Loucy (cell line): ENCODE data around the gene AFF2.

Experiments used
- H2AFZ ChIP-seq: fragments of 200-600 bp; sonication (generic); 2 replicates; pipeline ENCODE4 v1.6.0; 2016; ENCODE audit warnings: antibody characterized with exemption, mild to moderate bottlenecking, low read length, moderate library complexity
- H3F3A ChIP-seq: fragments of 200-600 bp; 2 replicates; pipeline ENCODE4 v1.6.0; 2016; ENCODE audit warnings: antibody characterized with exemption, low read depth, mild to moderate bottlenecking
- H3K27me3 ChIP-seq: fragments of 200-600 bp; sonication (generic); 2 replicates; pipeline ENCODE4 v1.6.1; 2014; ENCODE audit warnings: low read length, mild to moderate bottlenecking; ENCODE audit not compliant: insufficient read depth, poor library complexity, severe bottlenecking
- H3K36me3 ChIP-seq: fragments of 200-600 bp; sonication (generic); 2 replicates; pipeline ENCODE4 v1.6.1; 2016; ENCODE audit warnings: low read length; ENCODE audit not compliant: insufficient read depth
- H3K4me1 ChIP-seq: fragments of 200-600 bp; sonication (generic); 2 replicates; pipeline ENCODE4 v1.5.1; 2014; ENCODE audit warnings: low read length, mild to moderate bottlenecking; ENCODE audit not compliant: insufficient read depth, poor library complexity, severe bottlenecking
- H3K4me2 ChIP-seq: fragments of 200-600 bp; sonication (generic); 2 replicates; pipeline ENCODE4 v1.6.0; 2014; ENCODE audit warnings: antibody characterized with exemption, low read length, low read depth, mild to moderate bottlenecking; ENCODE audit not compliant: poor library complexity, severe bottlenecking
- H3K4me3 ChIP-seq: fragments of 200-600 bp; sonication (generic); 2 replicates; pipeline ENCODE4 v1.5.1; 2014; ENCODE audit warnings: low read length, mild to moderate bottlenecking, mixed read lengths; ENCODE audit not compliant: poor library complexity, severe bottlenecking
- H3K79me2 ChIP-seq: fragments of 200-600 bp; sonication (generic); 2 replicates; pipeline ENCODE4 v1.6.1; 2014; ENCODE audit warnings: low read length; ENCODE audit not compliant: insufficient read depth
- H3K9ac ChIP-seq: fragments of 200-600 bp; sonication (generic); 2 replicates; pipeline ENCODE4 v1.6.0; 2014; ENCODE audit warnings: mild to moderate bottlenecking, low read depth, low read length, moderate library complexity; ENCODE audit not compliant: poor library complexity, severe bottlenecking
- H3K9me2 ChIP-seq: fragments of 200-600 bp; sonication (generic); replicated peaks from 2 replicates; pipeline ENCODE4 v1.6.1; 2016; ENCODE audit warnings: low read depth, low read length, mixed read lengths
- H3K9me3 ChIP-seq: fragments of 200-600 bp; sonication (generic); 2 replicates; pipeline ENCODE4 v1.6.1; 2014; ENCODE audit warnings: mild to moderate bottlenecking, antibody characterized with exemption, low read length, low read depth; ENCODE audit not compliant: insufficient read depth
- H4K20me1 ChIP-seq: fragments of 200-600 bp; sonication (generic); 2 replicates; pipeline ENCODE4 v1.6.0; 2014; ENCODE audit warnings: antibody characterized with exemption, low read length, mild to moderate bottlenecking; ENCODE audit not compliant: insufficient read depth, poor library complexity, severe bottlenecking
- CTCF ChIP-seq: fragments of 200-600 bp; sonication (generic); conservative IDR thresholded peaks from 2 replicates; pipeline ENCODE4 v1.5.1; 2014; ENCODE audit warnings: mild to moderate bottlenecking, antibody characterized with exemption, low read length
- EZH2phosphoT487 ChIP-seq: fragments of 200-600 bp; IDR thresholded peaks from 2 replicates; pipeline ENCODE4 v1.6.1; 2018; ENCODE audit warnings: antibody characterized with exemption, mild to moderate bottlenecking, moderate library complexity, borderline replicate concordance

The AFF2 gene

GRCh38 chrX:148540114-148540513 is 39.7 kb downstream of the AFF2 start:
- Histone ChIP-seq H3K36me3 (no peaks in the 10 kb centered on the region), H3K4me2 (no peak overlapping the region), H3F3A (0 out of 2 replicates have a peak, but pooled peaks cover 3% of the 10 kb centered on the region), H3K4me1 (peaks cover 59% of the 10 kb centered on the region), H4K20me1 (peaks cover 42% of the 10 kb centered on the region), H3K9ac (no peak overlapping the region), H3K79me2 (peaks cover 87% of the 10 kb centered on the region), H2AFZ (no peak overlapping the region), H3K27me3 (no peaks in the 10 kb centered on the region), H3K9me3 (no peaks in the 10 kb centered on the region), H3K4me3 (no peak overlapping the region), H3K9me2 (no peaks in the 10 kb centered on the region)
- TF ChIP-seq EZH2phosphoT487 (no peak), CTCF (no peak)

- Histone ChIP-seq H3K4me1 (peaks cover 59% of the 10 kb centered on the region), H4K20me1 (peaks cover 36% of the 10 kb centered on the region), H3K27me3 (no peaks in the 10 kb centered on the region), H3K9me2 (no peaks in the 10 kb centered on the region), H3K4me2 (peak overlapping the region; percentile 80), H3K9ac (no peak overlapping the region), H3K36me3 (peaks cover 4% of the 10 kb centered on the region; the same call in 1 of the 2 replicates), H3K79me2 (peaks cover 89% of the 10 kb centered on the region), H3K9me3 (no peaks in the 10 kb centered on the region), H3K4me3 (peak overlapping the region; percentile 59), H3F3A (0 out of 2 replicates have a peak, but pooled peaks cover 3% of the 10 kb centered on the region), H2AFZ (no peak overlapping the region)
- no peak for TF ChIP-seq EZH2phosphoT487
- TF ChIP-seq CTCF = no peak
Measured at GRCh38 chrX:148540671-148541583, 40.5 kb downstream of the AFF2 start.

GRCh38 chrX:148541584-148541940 is 41.1 kb downstream of the AFF2 start:
- no peak overlapping the region for H2AFZ ChIP-seq
- peaks cover 57% of the 10 kb centered on the region for H3K4me1 ChIP-seq
- peaks cover 10% of the 10 kb centered on the region; the same call in 1 of the 2 replicates for H3K36me3 ChIP-seq
- TF ChIP-seq EZH2phosphoT487 (no peak), CTCF (no peak)
- H3K4me3 ChIP-seq = peak overlapping the region; percentile 59
- 0 out of 2 replicates have a peak, but pooled peaks cover 3% of the 10 kb centered on the region for H3F3A ChIP-seq
- no peaks in the 10 kb centered on the region for H3K9me3 ChIP-seq
- H4K20me1 ChIP-seq = peaks cover 42% of the 10 kb centered on the region
- H3K9ac ChIP-seq = peak overlapping the region; percentile 59
- peaks cover 90% of the 10 kb centered on the region for H3K79me2 ChIP-seq
- no peaks in the 10 kb centered on the region for H3K9me2 ChIP-seq
- H3K4me2 ChIP-seq = peak overlapping the region; percentile 80
- no peaks in the 10 kb centered on the region for H3K27me3 ChIP-seq
